H1 (cell line): ENCODE measurements around the gene GLUD1. TPM values are rescaled to one million over a fixed set of nuclear protein-coding genes. Genes with fewer than 3 reads are reported as not detected.

Experiments
- CTCF ChIA-PET: fragments of 300-600 bp; sonication (Branson Sonifier 250); formaldehyde crosslinking; loops from one replicate; lab custom pipeline; 2021; ENCODE audit not compliant: partially characterized antibody; lab: Charles Lee
- POLR2A ChIA-PET: fragments of 300-600 bp; sonication (Branson Sonifier 250); formaldehyde crosslinking; loops from one replicate; lab custom pipeline; 2021; ENCODE audit warnings: inconsistent platforms; ENCODE audit not compliant: partially characterized antibody; lab: Charles Lee
- DNase-seq, 2 experiments: peaks; one replicate each; pipeline versions ENCODE4 v3.0.0 to v3.0.0-alpha.2; 2010 to 2022; ENCODE audit warnings: low spot score in 2 of 2, low read depth in 1 of 2, mixed read lengths in 1 of 2
- FAIRE-seq: peaks from 2 replicates; lab custom pipeline; 2011; peaks lifted over from hg19 to GRCh38; lab: Jason Lieb, UNC
- H2AFZ ChIP-seq: 2 replicates; pipeline ENCODE4 v1.8.1; 2012; ENCODE audit warnings: low read length, inconsistent platforms
- H2AK5ac ChIP-seq: 2 replicates; pipeline ENCODE4 v1.6.1; 2013; ENCODE audit warnings: low read depth, low read length
- H2BK120ac ChIP-seq: replicated peaks from 2 replicates; pipeline ENCODE3; 2013; ENCODE audit warnings: low read depth, low read length, inconsistent platforms
- H2BK12ac ChIP-seq: 2 replicates; pipeline ENCODE4 v1.6.1; 2013; ENCODE audit warnings: low read depth, low read length
- H2BK15ac ChIP-seq: 2 replicates; pipeline ENCODE4 v1.6.1; 2013; ENCODE audit warnings: low read length
- H2BK20ac ChIP-seq: 2 replicates; pipeline ENCODE4 v1.6.1; 2013; ENCODE audit warnings: low read length
- H2BK5ac ChIP-seq: 2 replicates; pipeline ENCODE4 v1.6.1; 2013; ENCODE audit warnings: low read depth, low read length
- H3K14ac ChIP-seq: 2 replicates; pipeline ENCODE4 v1.6.1; 2013; ENCODE audit warnings: inconsistent platforms; ENCODE audit not compliant: insufficient read length
- H3K18ac ChIP-seq: 2 replicates; pipeline ENCODE4 v1.6.1; 2013; ENCODE audit warnings: low read length; ENCODE audit errors: extremely low read depth
- H3K23ac ChIP-seq: 2 replicates; pipeline ENCODE4 v1.6.1; 2013; ENCODE audit warnings: inconsistent platforms; ENCODE audit not compliant: insufficient read length
- H3K23me2 ChIP-seq: 2 replicates; pipeline ENCODE4 v1.6.1; 2013; ENCODE audit warnings: low read depth, low read length
- H3K27ac ChIP-seq: 2 replicates; pipeline ENCODE4 v1.6.1; 2011; ENCODE audit warnings: low read depth, low read length, inconsistent platforms
- H3K27me3 ChIP-seq, 4 experiments: replicated peaks in 1 of 4; 1 replicate in 1 of 4; 2 replicates in 3 of 4; pipeline versions ENCODE4 v1.6.1 to v1.8.1; 2011 to 2013; ENCODE audit warnings: low read length in 3 of 4, mild to moderate bottlenecking in 3 of 4, inconsistent platforms in 2 of 4, mixed read lengths in 2 of 4, moderate library complexity in 1 of 4; ENCODE audit not compliant: control insufficient read depth in 3 of 4, insufficient read depth in 3 of 4; ENCODE audit errors: extremely low read depth in 1 of 4
- H3K36me3 ChIP-seq, 4 experiments: 2 replicates each; pipeline versions ENCODE4 v1.6.1 to v1.8.1; 2011 to 2013; ENCODE audit warnings: mild to moderate bottlenecking in 4 of 4, low read length in 3 of 4, moderate library complexity in 2 of 4, control low read depth in 1 of 4, inconsistent platforms in 1 of 4; ENCODE audit not compliant: insufficient read depth in 4 of 4, control insufficient read depth in 2 of 4
- H3K4ac ChIP-seq: replicated peaks from 2 replicates; pipeline ENCODE3; 2013; ENCODE audit warnings: low read length, low read depth, mixed read lengths, inconsistent platforms; ENCODE audit not compliant: insufficient read length
- H3K4me1 ChIP-seq, 4 experiments: replicated peaks in 1 of 4; 1 replicate in 1 of 4; 2 replicates in 3 of 4; pipeline versions ENCODE4 v1.6.1 to v1.8.1; 2011 to 2013; ENCODE audit warnings: low read length in 3 of 4, inconsistent platforms in 2 of 4, mixed read lengths in 1 of 4; ENCODE audit not compliant: insufficient read depth in 4 of 4, control insufficient read depth in 3 of 4
- H3K4me2 ChIP-seq, 2 experiments: 2 replicates each; pipeline versions ENCODE4 v1.6.1 to v1.8.1; 2011 to 2013; ENCODE audit warnings: low read depth in 2 of 2, low read length in 2 of 2, control low read depth in 1 of 2, inconsistent platforms in 1 of 2, mild to moderate bottlenecking in 1 of 2; ENCODE audit not compliant: insufficient read depth in 1 of 2
- H3K4me3 ChIP-seq, 4 experiments: fragments of 200-600, 300-600 bp in 1 of 4; sonication (generic), shearing (Covaris generic), sonication (Bioruptor Twin) in 1 of 4; 2 replicates each; pipeline versions ENCODE4 v1.5.1 to v1.8.1; 2011 to 2016; ENCODE audit warnings: low read length in 4 of 4, low read depth in 3 of 4, control low read depth in 2 of 4, inconsistent platforms in 2 of 4, mild to moderate bottlenecking in 2 of 4, mixed read lengths in 1 of 4, moderate library complexity in 1 of 4; ENCODE audit not compliant: insufficient read depth in 2 of 4; ENCODE audit errors: extremely low read depth in 1 of 4
- H3K56ac ChIP-seq: replicated peaks from 2 replicates; pipeline ENCODE3; 2013; ENCODE audit warnings: low read depth, mild to moderate bottlenecking, mixed read lengths, low read length, inconsistent platforms; ENCODE audit not compliant: insufficient read length
- H3K79me1 ChIP-seq: 2 replicates; pipeline ENCODE4 v1.6.1; 2013; ENCODE audit warnings: low read depth, low read length, control low read depth
- H3K79me2 ChIP-seq, 2 experiments: 2 replicates each; pipeline versions ENCODE4 v1.6.1 to v1.8.1; 2012 to 2013; ENCODE audit warnings: low read length in 2 of 2, mild to moderate bottlenecking in 2 of 2, inconsistent platforms in 1 of 2; ENCODE audit not compliant: insufficient read depth in 2 of 2, control insufficient read depth in 1 of 2
- H3K9ac ChIP-seq, 4 experiments: replicated peaks in 1 of 4; 1 replicate in 1 of 4; 2 replicates in 3 of 4; pipeline versions ENCODE4 v1.6.1 to v1.8.1; 2011 to 2013; ENCODE audit warnings: low read depth in 3 of 4, low read length in 3 of 4, control low read depth in 2 of 4, mild to moderate bottlenecking in 2 of 4, moderate library complexity in 2 of 4, inconsistent platforms in 1 of 4; ENCODE audit errors: extremely low read depth in 1 of 4
- H3K9me3 ChIP-seq, 2 experiments: 2 replicates each; pipeline versions ENCODE4 v1.6.1 to v1.8.1; 2012 to 2013; ENCODE audit warnings: mild to moderate bottlenecking in 2 of 2, moderate library complexity in 2 of 2, control low read depth in 1 of 2, inconsistent platforms in 1 of 2, low read depth in 1 of 2, low read length in 1 of 2, mixed read lengths in 1 of 2; ENCODE audit not compliant: insufficient read depth in 2 of 2
- H4K20me1 ChIP-seq, 2 experiments: replicated peaks in 1 of 2; 2 replicates each; pipeline versions ENCODE3 to v1.8.1; 2011 to 2013; ENCODE audit warnings: inconsistent platforms in 2 of 2, low read length in 2 of 2, mild to moderate bottlenecking in 1 of 2; ENCODE audit not compliant: insufficient read depth in 2 of 2, control insufficient read depth in 1 of 2
- H4K5ac ChIP-seq: 2 replicates; pipeline ENCODE4 v1.6.1; 2013; ENCODE audit warnings: low read length, low read depth, mixed read lengths, inconsistent platforms; ENCODE audit not compliant: insufficient read length
- H4K8ac ChIP-seq: 2 replicates; pipeline ENCODE4 v1.8.0; 2013; ENCODE audit warnings: mild to moderate bottlenecking, moderate library complexity, low read length, inconsistent platforms; ENCODE audit not compliant: insufficient read depth; ENCODE audit errors: extremely low read depth
- H4K91ac ChIP-seq: replicated peaks from 2 replicates; pipeline ENCODE3; 2013; ENCODE audit warnings: low read length, mixed read lengths, inconsistent platforms; ENCODE audit not compliant: insufficient read length
- BRCA1 ChIP-seq: IDR thresholded peaks from 2 replicates; pipeline ENCODE4 v1.6.1; 2012; ENCODE audit warnings: low read depth, low read length, improper control_type of control experiment
- EP300 ChIP-seq, 2 experiments: IDR thresholded peaks; 1 replicate in 1 of 2; 2 replicates in 1 of 2; pipeline ENCODE4 v1.6.1; 2011 to 2012; ENCODE audit warnings: low read depth in 2 of 2, low read length in 2 of 2, mild to moderate bottlenecking in 2 of 2, borderline replicate concordance in 1 of 2, inconsistent platforms in 1 of 2, moderate library complexity in 1 of 2
- EZH2 ChIP-seq: fragments of 200-600 bp; sonication (generic); IDR thresholded peaks from 2 replicates; pipeline ENCODE4 v1.7.1; 2012; ENCODE audit warnings: low read depth, mild to moderate bottlenecking, moderate library complexity, low read length, inconsistent platforms; ENCODE audit not compliant: severe bottlenecking
- GTF2F1 ChIP-seq: IDR thresholded peaks from 2 replicates; pipeline ENCODE4 v1.6.1; 2012; ENCODE audit warnings: low read depth, low read length, improper control_type of control experiment, borderline replicate concordance
- KDM1A ChIP-seq: fragments of 200-600, 300-600 bp; sonication (generic); IDR thresholded peaks from 2 replicates; pipeline ENCODE4 v1.7.1; 2016; ENCODE audit warnings: mild to moderate bottlenecking, low read length, borderline replicate concordance
- KDM5A ChIP-seq: fragments of 200-600 bp; IDR thresholded peaks from 2 replicates; pipeline ENCODE4 v1.7.1; 2012; ENCODE audit warnings: mild to moderate bottlenecking, low read length, inconsistent platforms, mixed read lengths
- MAX ChIP-seq: IDR thresholded peaks from 2 replicates; pipeline ENCODE4 v1.6.1; 2012; ENCODE audit warnings: inconsistent platforms
- RAD21 ChIP-seq, 2 experiments: IDR thresholded peaks in 1 of 2; conservative IDR thresholded peaks in 1 of 2; 2 replicates each; pipeline ENCODE4 v1.6.1; 2011; ENCODE audit warnings: low read depth in 2 of 2, low read length in 2 of 2, improper control_type of control experiment in 1 of 2, inconsistent platforms in 1 of 2, mild to moderate bottlenecking in 1 of 2, moderate library complexity in 1 of 2
- RBBP5 ChIP-seq: IDR thresholded peaks from 2 replicates; pipeline ENCODE4 v1.7.1; 2012; ENCODE audit warnings: low read depth, mild to moderate bottlenecking, inconsistent platforms, low read length, moderate library complexity, borderline replicate concordance
- RXRA ChIP-seq: IDR thresholded peaks from 2 replicates; pipeline ENCODE4 v1.6.1; 2011; ENCODE audit warnings: low read depth, mild to moderate bottlenecking, low read length, moderate library complexity; ENCODE audit not compliant: insufficient read depth
- SP4 ChIP-seq: IDR thresholded peaks from 2 replicates; pipeline ENCODE4 v1.6.1; 2012; ENCODE audit warnings: low read length, inconsistent platforms
- SUZ12 ChIP-seq: fragments of 200-600 bp; sonication (generic); IDR thresholded peaks from 2 replicates; pipeline ENCODE4 v1.6.1; 2012; ENCODE audit warnings: mild to moderate bottlenecking, inconsistent platforms, low read length, moderate library complexity, mixed read lengths
- TAF1 ChIP-seq: IDR thresholded peaks from 2 replicates; pipeline ENCODE4 v1.6.1; 2011; ENCODE audit warnings: mild to moderate bottlenecking, low read depth, low read length
- TBP ChIP-seq: IDR thresholded peaks from 2 replicates; pipeline ENCODE4 v1.6.1; 2011; ENCODE audit warnings: low read depth, low read length, improper control_type of control experiment
- WGBS, 2 experiments: shearing (Covaris generic) in 1 of 2; methylation state at CpG; one replicate each; pipeline versions ENCODE4 v1.1.6 to v1.1.7; 2013 to 2015; ENCODE audit warnings: low lambda C conversion rate in 2 of 2, mixed read lengths in 2 of 2, inconsistent platforms in 1 of 2, low coverage in 1 of 2, missing lambda C conversion rate in 1 of 2; ENCODE audit not compliant: insufficient replicate concordance in 2 of 2, insufficient coverage in 1 of 2, insufficient read length in 1 of 2; ENCODE audit errors: extremely low coverage in 1 of 2, missing lambda C conversion rate in 1 of 2; 5-methylcytosine and 5-hydroxymethylcytosine counted together
- polyA plus RNA-seq, 7 experiments: library from polyadenylated mRNA; depleted of rRNA in 3 of 7; stranded (reverse) in 5 of 7; unstranded in 2 of 7; fragments of >200 nt in 5 of 7; fragments of 200-250 nt in 2 of 7; gene quantifications; 1 replicate in 5 of 7; 2 replicates in 1 of 7; 4 replicates in 1 of 7; pipeline versions ENCODE4 v1.2.1 to v1.2.3, GENCODE V29; 2011 to 2013; ENCODE audit warnings: missing spikeins in 2 of 7, mixed read lengths in 2 of 7
- total RNA-seq: library from RNA; stranded (reverse); fragmentation: NEBNext Ultra II Directional; extraction: Animal tissue kit (Norgen Biotek cat#: 25700); gene quantifications from 2 replicates; pipeline ENCODE4 v1.2.1, GENCODE V29; 2021

Gene GLUD1
- total and polyA plus RNA-seq, 2 of the 8 experiments (the other 6 are each of a cell fraction or from before 2014, with no cell fraction given) = 41.0 to 96.2 TPM

GRCh38 chr10:87064651-87065050 is 30.0 kb downstream of the GLUD1 start:
- Histone ChIP-seq H2BK12ac (no peak overlapping the region), H3K4me3 (no peak overlapping the region), H3K36me3 (peaks cover 5 to 49% (median 25%) of the 10 kb centered on the region in 4 experiments; a peak in 7 of 8 replicates), H3K27me3 (no peaks in the 10 kb centered on the region), H2AK5ac (no peak overlapping the region), H3K4ac (no peak overlapping the region), H4K5ac (no peak overlapping the region), H2BK120ac (no peak overlapping the region), H3K79me2 (no peaks in the 10 kb centered on the region), H2BK5ac (no peak overlapping the region), H4K91ac (no peak overlapping the region), H2BK20ac (no peak overlapping the region), H3K56ac (no peak overlapping the region), H4K20me1 (no peaks in the 10 kb centered on the region), H3K27ac (no peak overlapping the region), H3K23ac (no peak overlapping the region), H3K4me2 (no peak overlapping the region), H3K9me3 (no peaks in the 10 kb centered on the region), H2AFZ (no peak overlapping the region), H4K8ac (no peak overlapping the region), H3K9ac (no peak overlapping the region), H3K14ac (no peak overlapping the region), H3K79me1 (no peaks in the 10 kb centered on the region), H3K4me1 (no peaks in the 10 kb centered on the region), H3K23me2 (no peaks in the 10 kb centered on the region), H3K18ac (no peak overlapping the region), H2BK15ac (no peak overlapping the region)
- ChIA-PET CTCF (interaction anchor here (0.6 kb wide), 2 partner anchors 32 to 229 kb away, joined by 3 read pairs; no protein-coding TSS in a partner anchor), POLR2A (no interaction called here)
- no peak for DNase-seq
- 87% methylated on average over 5 of the region's 5 CpGs; no CpG with 5 or more reads in 1 of the 2 experiments for WGBS, 2 experiments
- FAIRE-seq = no peak
- no peak for TF ChIP-seq KDM5A
- no peak for TF ChIP-seq SP4
- TF ChIP-seq EZH2 = no peak
- TF ChIP-seq MAX = no peak
- no peak for TF ChIP-seq TBP
- TF ChIP-seq RBBP5 = no peak
- no peak for TF ChIP-seq GTF2F1
- no peak for TF ChIP-seq RAD21 (IDR thresholded peaks at IDR 0.05 in 1 of 2, conservative IDR thresholded peaks at IDR 0.05 in 1 of 2; ENCODE audit: low read depth in 2 of 2, low read length in 2 of 2)
- no peak for TF ChIP-seq TAF1
- no peak for TF ChIP-seq RXRA
- TF ChIP-seq KDM1A = no peak
- TF ChIP-seq EP300 (IDR thresholded peaks at IDR 0.05; ENCODE audit: borderline replicate concordance in 1 of 2, low read depth in 2 of 2, low read length in 2 of 2) = no peak
- TF ChIP-seq SUZ12 = no peak
- TF ChIP-seq BRCA1 = no peak
